HepG2 (cell line): ENCODE measurements around the gene THBS2. TPM values are rescaled to one million over a fixed set of nuclear protein-coding genes. Genes with fewer than 3 reads are reported as not detected.

Experiments
- ATAC-seq: fragments of 200-7000 bp; cut with Tn5 transposase; 3 replicates; pipeline ENCODE4 v1.9.1; 2020; ENCODE audit warnings: mild to moderate bottlenecking, moderate library complexity
- BruUV-seq: library from RNA; stranded (reverse); fragments of 400-500 nt; replicated peaks from 2 replicates; lab custom pipeline; 2021; lab: Mats Ljungman, UMichigan
- CTCF ChIA-PET: fragments of 300-600 bp; formaldehyde crosslinking; extraction: SDS; loops from one replicate; lab custom pipeline; 2021; ENCODE audit warnings: low total read pairs, inconsistent platforms, low intra/inter-chr PET ratio; lab: Yijun Ruan, JAX
- POLR2A ChIA-PET: fragments of 350-600 bp; sonication (Branson Sonifier 250); formaldehyde crosslinking; loops from one replicate; lab custom pipeline; 2020; ENCODE audit warnings: antibody characterized with exemption, inconsistent platforms; lab: Yijun Ruan, JAX
- DNase-seq: peaks from one replicate; pipeline ENCODE4 v3.0.0-alpha.2; 2015; ENCODE audit warnings: low spot score
- FAIRE-seq: peaks from 3 replicates; lab custom pipeline; 2011; peaks lifted over from hg19 to GRCh38; lab: Jason Lieb, UNC
- H2AFZ ChIP-seq: one replicate; pipeline ENCODE4 v1.6.1; 2011; ENCODE audit warnings: low read length, inconsistent platforms
- H3K27ac ChIP-seq: fragments of 300-600 bp; 3 replicates; pipeline ENCODE4 v1.8.0; 2011; ENCODE audit warnings: mixed run types, mild to moderate bottlenecking, mixed read lengths, low read length, inconsistent platforms; ENCODE audit not compliant: insufficient read depth; ENCODE audit errors: extremely low read length
- H3K27me3 ChIP-seq, 2 experiments: fragments of 200-600 bp in 1 of 2; 2 replicates in 1 of 2; 3 replicates in 1 of 2; pipeline versions ENCODE4 v1.6.0 to v1.8.0; 2011; ENCODE audit warnings: low read length in 2 of 2, mild to moderate bottlenecking in 2 of 2, moderate library complexity in 2 of 2, inconsistent platforms in 1 of 2; ENCODE audit not compliant: insufficient read depth in 2 of 2, control insufficient read depth in 1 of 2
- H3K36me3 ChIP-seq, 2 experiments: fragments of 200-600 bp in 1 of 2; replicated peaks in 1 of 2; 2 replicates in 1 of 2; 3 replicates in 1 of 2; pipeline versions ENCODE4 v1.5.1 to v1.8.0; 2011; ENCODE audit warnings: low read length in 2 of 2, inconsistent platforms in 1 of 2; ENCODE audit not compliant: insufficient read depth in 2 of 2, control insufficient read depth in 1 of 2
- H3K4me1 ChIP-seq: 2 replicates; pipeline ENCODE4 v1.5.1; 2012; ENCODE audit warnings: low read length, inconsistent platforms; ENCODE audit not compliant: insufficient read depth
- H3K4me2 ChIP-seq: 2 replicates; pipeline ENCODE4 v1.6.0; 2011; ENCODE audit warnings: low read depth, low read length, inconsistent platforms
- H3K4me3 ChIP-seq, 3 experiments: fragments of 200-600 bp in 1 of 3; sonication (generic), shearing (Covaris generic) in 1 of 3; replicated peaks in 1 of 3; 2 replicates each; pipeline ENCODE4 v1.5.1; 2011 to 2016; ENCODE audit warnings: low read length in 3 of 3, inconsistent platforms in 2 of 3, low read depth in 2 of 3, mild to moderate bottlenecking in 2 of 3, control low read depth in 1 of 3, mixed read lengths in 1 of 3; ENCODE audit not compliant: insufficient read depth in 1 of 3
- H3K79me2 ChIP-seq: one replicate; pipeline ENCODE4 v1.6.1; 2011; ENCODE audit warnings: low read length, inconsistent platforms; ENCODE audit not compliant: insufficient read depth
- H3K9ac ChIP-seq: 2 replicates; pipeline ENCODE4 v1.6.0; 2011; ENCODE audit warnings: mild to moderate bottlenecking, low read depth, low read length, inconsistent platforms; ENCODE audit not compliant: insufficient read depth
- H3K9me3 ChIP-seq: 2 replicates; pipeline ENCODE4 v1.5.1; 2012; ENCODE audit warnings: mild to moderate bottlenecking, low read length
- H4K20me1 ChIP-seq: 2 replicates; pipeline ENCODE4 v1.6.0; 2011; ENCODE audit warnings: inconsistent platforms, mild to moderate bottlenecking, low read length, moderate library complexity; ENCODE audit not compliant: insufficient read depth
- KLF15 ChIP-seq: sonication (generic); formaldehyde crosslinking; IDR thresholded peaks from 2 replicates; pipeline ENCODE4 v1.8.1; 2023; ENCODE audit warnings: borderline replicate concordance, mild to moderate bottlenecking, inconsistent platforms, missing genetic modification reagents, mixed read lengths
- PAWR ChIP-seq: sonication (generic); formaldehyde crosslinking; IDR thresholded peaks from 2 replicates; pipeline ENCODE4 v1.4.0; 2020; ENCODE audit warnings: missing genetic modification reagents, mild to moderate bottlenecking, borderline replicate concordance
- YY1 ChIP-seq: IDR thresholded peaks from 2 replicates; pipeline ENCODE4 v1.6.1; 2011; ENCODE audit warnings: low read length, low read depth, moderate library complexity, mild to moderate bottlenecking; ENCODE audit not compliant: insufficient read depth, insufficient replicate concordance
- ZNF530 ChIP-seq: sonication (generic); formaldehyde crosslinking; IDR thresholded peaks from 2 replicates; pipeline ENCODE4 v1.5.0; 2020; ENCODE audit warnings: low read depth, mild to moderate bottlenecking, missing genetic modification reagents
- ZNF558 ChIP-seq: sonication (generic); formaldehyde crosslinking; IDR thresholded peaks from 2 replicates; pipeline ENCODE4 v1.9.0; 2022; ENCODE audit warnings: mild to moderate bottlenecking, missing genetic modification reagents, borderline replicate concordance
- ZNF567 ChIP-seq: sonication (generic); formaldehyde crosslinking; IDR thresholded peaks from 2 replicates; pipeline ENCODE4 v1.8.1; 2023; ENCODE audit warnings: mild to moderate bottlenecking, missing genetic modification reagents, borderline replicate concordance
- ZNF790 ChIP-seq: sonication (generic); formaldehyde crosslinking; IDR thresholded peaks from 2 replicates; pipeline ENCODE4 v1.8.0; 2022; ENCODE audit warnings: missing genetic modification reagents, mild to moderate bottlenecking, borderline replicate concordance
- WGBS: methylation state at CpG from one replicate; pipeline ENCODE4 v1.1.6; 2017; ENCODE audit warnings: low lambda C conversion rate; 5-methylcytosine and 5-hydroxymethylcytosine counted together
- in situ Hi-C: cut with HindIII; loops from 2 replicates; pipeline ENCODE4 v1.10.0; 2017; ENCODE audit warnings: low pct_unique_long_range_greater_than_20kb; ENCODE audit not compliant: extremely low pct_ligation_motif_present
- intact Hi-C: fragments of 100-400 bp; cut with micrococcal nuclease; formaldehyde crosslinking; loops from one replicate; pipeline ENCODE4 v1.10.0; 2022; ENCODE audit not compliant: unreplicated experiment
- polyA plus RNA-seq, 8 experiments: library from polyadenylated mRNA; depleted of rRNA in 3 of 8; stranded (reverse) in 7 of 8; unstranded in 1 of 8; fragments of >200 nt; fragmentation: Illumina TruSeq in 4 of 8; extraction: Trizol in 4 of 8; gene quantifications; 2 replicates each; pipeline versions ENCODE4 v1.2.1 to v1.2.3, GENCODE V29; 2011 to 2016; ENCODE audit warnings: low read depth in 4 of 8, missing spikeins in 1 of 8, mixed read lengths in 1 of 8; ENCODE audit not compliant: insufficient read depth in 1 of 8
- total RNA-seq, 5 experiments: library from RNA; depleted of rRNA; stranded (reverse); fragments of >200 nt; fragmentation: Illumina TruSeq; extraction: Trizol; gene quantifications; 2 replicates each; pipeline ENCODE4 v1.2.3, GENCODE V29; 2016; ENCODE audit warnings: low read depth in 1 of 5

THBS2 gene
- total and polyA plus RNA-seq, 2 of the 13 experiments (the other 11 are each of a cell fraction or from before 2014, with no cell fraction given), result 0.12 to 0.15 TPM

- Histone ChIP-seq H3K4me2 (no peak overlapping the region), H3K79me2 (no peaks in the 10 kb centered on the region), H3K9me3 (no peaks in the 10 kb centered on the region), H2AFZ (no peak overlapping the region), H3K27ac (no peak overlapping the region), H3K36me3 (no peaks in the 10 kb centered on the region), H4K20me1 (no peaks in the 10 kb centered on the region)
- no TSS peak for BruUV-seq
- intact Hi-C loops, result no loop called here
- 34% methylated on average over 8 of the region's 8 CpGs for WGBS
- FAIRE-seq (no peak), ATAC-seq (no peak), DNase-seq (no peak)
- POLR2A ChIA-PET, result no interaction called here
- CTCF ChIA-PET, result no interaction called here
- TF ChIP-seq PAWR, result no peak
- TF ChIP-seq, all 625 proteins: peak for 0
- Histone ChIP-seq H3K27me3 (peaks cover 13 to 52% of the 10 kb centered on the region in 2 experiments), H3K4me3 (no peak overlapping the region), H3K9ac (no peak overlapping the region), H3K4me1 (no peaks in the 10 kb centered on the region)
- in situ Hi-C loops, result no loop called here
Observed at GRCh38 chr6:169190970-169191369, 62.7 kb downstream of the THBS2 start.

GRCh38 chr6:169190144-169190584, 63.5 kb downstream of the THBS2 start:
- no peak for FAIRE-seq
- Histone ChIP-seq H3K4me2 (no peak overlapping the region), H2AFZ (no peak overlapping the region), H4K20me1 (no peaks in the 10 kb centered on the region), H3K27me3 (peaks cover 13 to 56% of the 10 kb centered on the region in 2 experiments), H3K4me3 (no peak overlapping the region), H3K9ac (no peak overlapping the region), H3K79me2 (no peaks in the 10 kb centered on the region), H3K9me3 (no peaks in the 10 kb centered on the region), H3K36me3 (no peaks in the 10 kb centered on the region), H3K4me1 (no peaks in the 10 kb centered on the region), H3K27ac (no peak overlapping the region)
- no peak for TF ChIP-seq ZNF558 (CRISPR knock-in tag)
- no peak for TF ChIP-seq ZNF790 (CRISPR knock-in tag)
- no peak for TF ChIP-seq KLF15 (CRISPR knock-in tag)
- TF ChIP-seq YY1, result no peak
- no peak for TF ChIP-seq ZNF567 (CRISPR knock-in tag)
- TF ChIP-seq ZNF530 (CRISPR knock-in tag), result no peak
- intact Hi-C loops, result no loop called here
- no peak for DNase-seq
- ChIA-PET POLR2A (no interaction called here), CTCF (no interaction called here)
- 0% methylated on average over 8 of the region's 8 CpGs for WGBS
- no TSS peak for BruUV-seq
- no peak for ATAC-seq
- in situ Hi-C loops, result no loop called here
